GM12801 (cell line): ENCODE results near the gene KCNMA1.

Experiments used
- TF ChIP-seq, protein P1 (sequence below): IDR thresholded peaks from one replicate; pipeline ENCODE4 v1.5.1; 2011; ENCODE audit warnings: control low read depth; ENCODE audit not compliant: insufficient read length; ENCODE audit errors: extremely low read depth

KCNMA1 gene

DNA sequence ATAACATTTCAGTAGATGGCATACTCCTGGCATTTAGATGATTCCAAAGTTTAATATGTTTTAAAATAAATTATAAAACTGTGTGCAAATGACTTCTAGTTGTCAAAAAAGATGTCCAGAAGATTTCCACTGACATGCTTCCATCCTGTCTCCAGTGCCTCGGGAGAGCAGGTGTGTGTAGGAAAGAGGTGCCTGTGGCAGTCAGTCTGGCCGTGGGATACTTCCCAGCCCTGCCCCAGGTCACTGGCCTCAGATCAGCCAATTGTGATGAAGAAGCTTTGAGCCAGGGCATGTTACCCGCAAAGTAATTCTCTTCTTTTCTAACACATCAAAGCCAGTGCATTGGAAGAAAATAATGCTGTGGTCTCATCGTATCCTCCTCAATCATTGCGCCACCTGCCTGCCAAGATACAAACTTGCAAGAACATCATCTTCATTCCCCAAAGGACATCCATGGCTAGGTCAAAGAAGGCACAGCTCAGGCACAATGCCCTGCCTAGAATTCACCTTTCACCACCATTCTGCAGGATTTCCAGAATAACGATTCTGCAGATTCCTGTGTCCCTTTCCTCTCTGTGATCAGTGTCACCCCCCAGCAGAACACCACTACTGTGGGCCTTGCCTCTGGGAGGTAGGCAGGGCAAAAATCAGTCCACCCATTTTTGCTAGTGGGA lies 6.3 kb upstream of the KCNMA1 start:
- TF ChIP-seq, protein P1, sequence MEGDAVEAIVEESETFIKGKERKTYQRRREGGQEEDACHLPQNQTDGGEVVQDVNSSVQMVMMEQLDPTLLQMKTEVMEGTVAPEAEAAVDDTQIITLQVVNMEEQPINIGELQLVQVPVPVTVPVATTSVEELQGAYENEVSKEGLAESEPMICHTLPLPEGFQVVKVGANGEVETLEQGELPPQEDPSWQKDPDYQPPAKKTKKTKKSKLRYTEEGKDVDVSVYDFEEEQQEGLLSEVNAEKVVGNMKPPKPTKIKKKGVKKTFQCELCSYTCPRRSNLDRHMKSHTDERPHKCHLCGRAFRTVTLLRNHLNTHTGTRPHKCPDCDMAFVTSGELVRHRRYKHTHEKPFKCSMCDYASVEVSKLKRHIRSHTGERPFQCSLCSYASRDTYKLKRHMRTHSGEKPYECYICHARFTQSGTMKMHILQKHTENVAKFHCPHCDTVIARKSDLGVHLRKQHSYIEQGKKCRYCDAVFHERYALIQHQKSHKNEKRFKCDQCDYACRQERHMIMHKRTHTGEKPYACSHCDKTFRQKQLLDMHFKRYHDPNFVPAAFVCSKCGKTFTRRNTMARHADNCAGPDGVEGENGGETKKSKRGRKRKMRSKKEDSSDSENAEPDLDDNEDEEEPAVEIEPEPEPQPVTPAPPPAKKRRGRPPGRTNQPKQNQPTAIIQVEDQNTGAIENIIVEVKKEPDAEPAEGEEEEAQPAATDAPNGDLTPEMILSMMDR = no peak

DNA sequence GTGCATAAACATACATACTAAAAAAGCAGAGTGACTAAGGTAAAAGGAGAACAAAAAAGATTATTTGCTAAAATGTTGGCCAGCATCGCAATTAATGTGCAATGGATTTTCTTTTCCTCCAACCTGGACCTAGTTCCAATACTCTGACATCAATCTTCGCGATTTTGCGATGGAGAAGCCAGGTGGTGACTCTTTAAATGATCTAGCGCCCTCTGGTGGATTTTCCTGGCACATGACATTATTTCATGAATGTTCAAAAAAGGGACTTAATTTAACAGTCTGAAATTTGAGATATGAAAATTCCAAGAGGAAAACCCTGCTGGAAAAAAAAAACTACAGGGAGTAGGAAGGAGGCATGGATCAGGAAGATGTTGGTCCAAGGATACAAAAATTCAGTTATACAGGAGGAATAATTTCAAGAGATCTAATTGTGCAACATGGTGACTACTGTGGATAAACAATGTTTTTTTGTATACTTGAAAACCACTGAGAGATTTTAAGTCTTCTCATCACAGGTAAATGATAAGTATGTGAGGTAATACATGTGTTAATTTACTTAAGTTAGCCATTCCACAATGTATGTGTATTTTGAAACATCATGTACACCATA lies 4.3 kb upstream of the KCNMA1 start:
- TF ChIP-seq, protein P1 = no peak

DNA sequence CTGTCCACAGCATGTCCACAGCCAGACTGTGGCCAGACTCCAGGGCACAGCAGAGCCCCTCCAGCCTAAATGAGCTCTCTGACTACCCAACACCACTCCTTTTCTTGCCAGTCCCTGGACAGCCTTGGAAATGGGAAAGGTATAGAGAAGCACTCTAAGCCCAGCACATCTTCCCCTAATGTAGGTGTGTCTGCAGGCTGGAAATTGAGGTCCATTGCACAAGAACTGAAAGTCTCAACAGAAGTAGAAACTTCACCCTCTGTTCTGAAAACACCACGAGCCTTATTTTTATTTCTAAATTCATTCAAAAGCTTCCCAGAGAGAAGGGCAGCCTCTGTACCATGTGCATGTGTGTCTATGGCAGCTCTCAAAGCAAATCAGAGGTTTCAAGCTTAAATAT lies 3.7 kb upstream of the KCNMA1 start:
- TF ChIP-seq, protein P1 = no peak

DNA sequence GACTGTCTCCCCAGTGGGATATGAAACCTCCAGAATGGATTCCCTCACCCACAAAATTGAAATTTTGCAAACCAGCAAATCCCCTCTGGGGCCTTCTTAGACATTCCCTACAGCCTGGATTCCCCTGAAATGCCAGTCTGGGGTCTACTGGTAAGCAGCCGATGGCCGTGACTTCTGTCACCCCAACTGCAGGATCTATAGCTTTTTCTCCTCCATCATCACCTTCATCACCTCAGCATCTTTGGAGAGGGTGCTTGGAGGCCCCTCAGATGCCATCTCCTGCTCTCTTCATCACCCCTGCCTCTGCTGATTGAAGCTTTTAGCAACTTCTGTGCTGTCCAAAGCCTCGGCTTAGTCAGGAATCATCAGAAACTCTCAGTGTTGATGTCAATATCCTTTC lies 2.6 kb upstream of the KCNMA1 start:
- TF ChIP-seq, protein P1 = no peak

DNA sequence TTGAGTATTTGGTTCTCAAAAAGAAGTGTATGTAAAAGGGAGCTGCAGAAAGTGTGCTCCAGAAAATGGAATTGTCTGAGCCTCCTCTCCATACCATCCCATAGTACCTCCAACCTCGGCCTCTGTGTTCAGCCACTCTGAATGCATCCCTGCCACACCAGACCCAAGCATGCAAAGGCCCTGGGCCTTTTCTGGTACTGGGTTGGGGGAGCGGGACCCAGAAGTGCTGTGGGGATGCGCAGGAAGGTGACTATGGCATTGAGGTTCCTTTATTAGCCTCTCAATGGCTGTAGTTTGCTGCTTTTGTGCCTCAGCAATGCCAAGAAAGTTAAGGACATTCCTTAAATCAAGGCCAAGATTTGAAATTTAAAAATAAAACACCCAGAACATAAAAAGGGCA lies 2.1 kb upstream of the KCNMA1 start:
- TF ChIP-seq, protein P1 = no peak

DNA sequence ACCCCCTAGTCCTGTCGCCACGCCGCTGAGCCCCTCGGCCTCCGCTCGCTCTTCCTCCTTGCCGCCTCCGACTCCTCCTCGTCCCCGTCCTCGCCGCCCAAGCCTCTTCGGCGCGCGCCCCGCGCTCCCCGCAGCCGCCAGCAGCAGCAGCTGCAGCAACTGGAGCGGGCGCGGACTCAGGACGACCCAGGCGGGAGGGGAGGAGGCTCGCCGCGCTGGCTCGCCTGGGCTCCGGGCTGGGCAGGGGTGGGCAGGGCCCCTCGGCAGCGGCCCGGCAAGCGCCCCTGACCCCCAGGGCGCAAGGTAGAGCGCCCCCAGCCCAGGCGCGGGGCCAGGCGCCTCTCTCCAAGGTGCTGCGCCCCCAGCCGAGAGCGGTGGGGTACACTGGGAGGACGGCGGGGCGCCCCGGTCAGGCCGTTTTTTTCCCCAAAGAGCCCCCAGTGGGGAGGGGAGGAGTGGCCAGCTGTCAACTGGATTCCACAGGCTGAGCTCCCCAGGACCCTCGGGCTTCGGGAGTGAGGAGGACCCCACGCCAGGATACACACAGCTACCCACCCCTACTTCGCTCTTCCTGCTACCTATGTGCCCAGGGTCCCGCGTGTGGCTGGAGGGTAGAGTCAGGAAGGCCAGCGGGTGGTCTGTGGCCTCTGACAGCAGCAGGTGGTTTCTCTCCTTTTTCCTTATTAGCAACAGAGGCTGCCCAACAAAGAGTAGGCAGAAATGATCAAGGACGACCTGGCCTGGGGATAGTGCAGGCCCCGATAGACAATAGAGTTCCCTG lies 903 bp upstream of the KCNMA1 start:
- TF ChIP-seq, protein P1 = no peak

DNA sequence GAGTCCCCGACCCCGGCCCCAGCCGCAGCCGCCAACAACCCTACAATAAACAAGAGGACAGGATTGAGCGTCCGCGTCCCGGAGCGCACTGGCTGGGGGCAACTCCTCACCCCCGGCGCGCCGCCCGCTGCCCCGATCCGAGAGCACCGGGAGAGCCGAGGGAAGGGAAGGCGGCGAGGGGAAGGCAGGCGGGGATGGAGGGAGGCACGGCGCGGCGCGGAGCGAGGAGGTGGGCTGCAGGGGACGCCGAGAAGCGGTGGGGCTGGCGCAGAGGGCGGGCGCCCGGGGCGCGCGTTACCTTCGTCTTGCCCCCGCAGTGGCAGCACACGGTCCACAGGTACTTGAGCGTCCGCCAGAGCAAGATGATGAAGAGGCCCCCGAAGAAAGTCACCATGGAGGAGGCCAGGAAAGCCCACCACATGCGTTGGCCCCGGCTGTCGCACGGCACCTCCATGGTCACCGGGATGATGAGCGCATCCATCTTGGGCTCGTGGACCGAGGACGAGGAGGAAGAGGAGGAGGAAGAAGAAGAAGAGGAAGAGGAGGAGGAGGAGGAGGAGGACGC lies 559 bp downstream of the KCNMA1 start:
- TF ChIP-seq, protein P1 = no peak
